Loucy (cell line): ENCODE data around the gene SDCBP2.

Experiments used
- EZH2phosphoT487 ChIP-seq: fragments of 200-600 bp; IDR thresholded peaks from 2 replicates; pipeline ENCODE4 v1.6.1; 2018; ENCODE audit warnings: antibody characterized with exemption, mild to moderate bottlenecking, moderate library complexity, borderline replicate concordance
- TF ChIP-seq, protein P1 (sequence below): fragments of 200-600 bp; sonication (generic); conservative IDR thresholded peaks from 2 replicates; pipeline ENCODE4 v1.5.1; 2014; ENCODE audit warnings: mild to moderate bottlenecking, antibody characterized with exemption, low read length

DNA sequence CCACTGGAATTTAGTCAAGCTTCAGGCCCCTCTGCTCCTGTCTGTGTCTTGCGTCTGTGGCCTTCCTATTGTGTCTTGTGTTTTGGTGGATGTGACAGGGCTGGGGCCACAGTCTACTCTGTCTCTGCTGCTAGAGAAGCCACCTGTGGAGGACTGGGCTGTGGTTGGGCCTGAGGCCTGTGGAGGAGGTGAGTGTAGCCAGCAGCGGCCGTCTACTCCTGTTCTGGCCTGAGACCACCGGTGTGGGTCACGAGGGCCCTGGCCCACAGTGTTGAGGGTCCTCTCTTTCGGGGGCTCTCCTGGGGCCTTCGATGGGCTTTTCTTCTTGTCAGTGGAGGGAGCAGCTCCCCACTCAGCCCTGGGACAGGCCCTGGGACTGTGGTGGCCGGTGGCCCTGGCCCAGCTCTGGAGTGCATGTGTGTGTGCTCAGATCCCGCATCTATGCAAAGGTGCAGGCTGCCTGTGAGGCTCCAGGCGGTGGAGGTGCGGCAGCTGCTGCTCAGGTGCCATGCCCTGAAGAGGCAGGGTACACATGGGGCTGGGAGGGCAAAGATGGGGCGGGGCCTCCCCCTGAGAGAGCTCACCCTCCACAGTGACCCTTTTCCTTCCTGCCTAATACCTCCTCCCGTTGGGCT, 20.8 kb downstream of the SDCBP2 start:
- TF ChIP-seq, protein P1, sequence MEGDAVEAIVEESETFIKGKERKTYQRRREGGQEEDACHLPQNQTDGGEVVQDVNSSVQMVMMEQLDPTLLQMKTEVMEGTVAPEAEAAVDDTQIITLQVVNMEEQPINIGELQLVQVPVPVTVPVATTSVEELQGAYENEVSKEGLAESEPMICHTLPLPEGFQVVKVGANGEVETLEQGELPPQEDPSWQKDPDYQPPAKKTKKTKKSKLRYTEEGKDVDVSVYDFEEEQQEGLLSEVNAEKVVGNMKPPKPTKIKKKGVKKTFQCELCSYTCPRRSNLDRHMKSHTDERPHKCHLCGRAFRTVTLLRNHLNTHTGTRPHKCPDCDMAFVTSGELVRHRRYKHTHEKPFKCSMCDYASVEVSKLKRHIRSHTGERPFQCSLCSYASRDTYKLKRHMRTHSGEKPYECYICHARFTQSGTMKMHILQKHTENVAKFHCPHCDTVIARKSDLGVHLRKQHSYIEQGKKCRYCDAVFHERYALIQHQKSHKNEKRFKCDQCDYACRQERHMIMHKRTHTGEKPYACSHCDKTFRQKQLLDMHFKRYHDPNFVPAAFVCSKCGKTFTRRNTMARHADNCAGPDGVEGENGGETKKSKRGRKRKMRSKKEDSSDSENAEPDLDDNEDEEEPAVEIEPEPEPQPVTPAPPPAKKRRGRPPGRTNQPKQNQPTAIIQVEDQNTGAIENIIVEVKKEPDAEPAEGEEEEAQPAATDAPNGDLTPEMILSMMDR: no peak
- TF ChIP-seq EZH2phosphoT487: no peak
